DND-41 (cell line): Measurements from ENCODE around the gene KCNB1.

Experiments used
- CTCF ChIP-seq: IDR thresholded peaks from 2 replicates; pipeline ENCODE4 v1.5.1; 2012; ENCODE audit warnings: borderline replicate concordance, low read length, moderate library complexity, mild to moderate bottlenecking; ENCODE audit not compliant: poor library complexity, severe bottlenecking; ENCODE audit errors: extremely low read depth
- EZH2 ChIP-seq: IDR thresholded peaks from 3 replicates; pipeline ENCODE4 v1.6.1; 2012; ENCODE audit warnings: borderline replicate concordance, low read depth, mild to moderate bottlenecking, moderate library complexity, low read length, inconsistent platforms; ENCODE audit not compliant: severe bottlenecking

GRCh38 chr20:49368596-49368995 lies 113.9 kb downstream of the KCNB1 start:
- TF ChIP-seq CTCF (no peak), EZH2 (no peak)
